Activated T-cell treated with anti-CD3 and anti-CD28 coated beads for 24 hours (primary cell): ENCODE measurements around the gene KCNQ4.

Source experiments
- DNase-seq: peaks from one replicate; pipeline ENCODE4 v3.0.0-alpha.2; 2020; ENCODE audit warnings: low read depth

Gene KCNQ4

DNA sequence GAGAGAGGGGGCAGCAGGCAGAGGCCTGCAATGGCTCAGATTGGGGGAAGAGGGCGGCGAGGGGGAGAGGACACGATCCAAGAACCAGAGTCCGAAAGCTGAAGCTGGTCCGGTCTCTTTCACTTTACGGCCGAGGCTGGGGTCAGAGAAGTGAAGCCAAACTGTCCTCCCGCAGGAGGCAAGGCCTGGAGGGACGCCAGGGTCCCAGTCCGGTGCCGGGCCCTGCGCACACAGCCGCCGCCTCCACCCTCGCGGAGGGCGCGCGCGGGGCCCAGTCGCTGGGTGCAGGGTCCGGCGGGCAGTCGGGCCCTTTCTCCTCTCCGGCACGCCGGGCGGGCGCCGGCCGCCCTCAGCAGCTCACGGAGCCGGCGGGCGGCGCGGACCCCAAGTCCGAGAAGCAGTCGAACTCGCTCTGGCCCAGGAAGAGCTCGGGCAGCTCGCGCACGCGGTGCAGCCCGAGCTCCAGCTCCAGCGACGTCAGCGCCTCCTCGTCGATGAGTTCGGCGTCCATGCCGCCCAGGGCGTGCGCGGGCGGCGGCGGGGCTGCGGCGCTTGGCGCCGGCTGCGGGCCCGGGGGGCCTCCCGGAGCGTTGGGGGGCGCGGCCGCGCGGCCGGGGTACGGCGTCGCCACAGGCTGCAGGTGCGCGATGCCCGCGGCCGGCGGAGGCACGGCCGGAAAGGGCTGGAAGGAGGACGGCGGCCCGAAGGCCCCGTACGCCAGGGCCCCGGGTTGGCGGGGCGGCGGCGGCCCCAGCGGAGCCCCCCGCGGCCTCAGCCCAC is 77.8 kb downstream of the KCNQ4 start:
- no peak for DNase-seq

DNA sequence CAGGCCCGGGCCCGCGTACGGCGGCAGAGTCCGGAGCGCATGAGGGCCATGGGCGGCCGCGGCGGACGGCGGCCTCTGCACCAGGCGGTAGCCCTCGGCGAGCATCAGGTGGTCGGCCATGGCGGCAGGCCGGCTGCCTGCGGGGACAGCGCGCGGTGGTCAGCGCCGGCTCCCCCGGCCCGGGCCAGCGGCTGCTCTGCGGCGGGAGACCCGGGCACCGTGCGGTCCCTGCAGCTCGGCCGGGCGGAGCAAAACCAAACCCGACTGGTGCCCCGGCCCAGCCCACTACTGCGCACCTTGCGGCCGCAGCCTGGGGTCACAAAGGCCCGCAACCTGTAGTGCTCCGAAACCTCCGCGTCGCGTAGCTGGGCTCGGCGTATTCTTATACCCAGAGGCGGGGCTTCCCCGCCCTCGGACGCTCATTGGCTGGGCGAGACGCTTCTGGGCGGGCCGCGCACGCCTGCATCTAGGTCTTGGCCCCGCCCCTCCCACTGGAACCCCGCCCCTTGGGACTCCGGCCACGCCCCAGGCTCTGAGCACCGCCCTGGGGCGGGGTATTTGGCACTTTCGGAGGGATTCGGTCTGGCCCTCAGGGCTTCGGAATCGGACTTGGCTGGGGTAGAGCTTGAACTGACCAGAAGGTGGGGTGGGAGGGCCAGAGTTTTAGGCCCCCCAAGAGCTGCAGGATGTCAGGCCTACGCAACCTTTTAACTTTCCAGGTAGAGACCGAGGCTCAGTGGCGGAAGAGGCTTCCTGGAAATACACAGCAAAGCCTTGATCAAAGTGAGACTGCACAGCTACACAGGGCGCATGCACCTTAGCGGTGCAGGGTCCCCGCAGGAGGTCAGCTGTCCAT is 78.6 kb downstream of the KCNQ4 start, which contains the start of gene CITED4:
Gene CITED4, minus strand, starts transcription at position 356 of the 856 bp plus-strand sequence. Its CDS starts 236 bp downstream, at position 120.
- peak; percentile 90 for DNase-seq

DNA sequence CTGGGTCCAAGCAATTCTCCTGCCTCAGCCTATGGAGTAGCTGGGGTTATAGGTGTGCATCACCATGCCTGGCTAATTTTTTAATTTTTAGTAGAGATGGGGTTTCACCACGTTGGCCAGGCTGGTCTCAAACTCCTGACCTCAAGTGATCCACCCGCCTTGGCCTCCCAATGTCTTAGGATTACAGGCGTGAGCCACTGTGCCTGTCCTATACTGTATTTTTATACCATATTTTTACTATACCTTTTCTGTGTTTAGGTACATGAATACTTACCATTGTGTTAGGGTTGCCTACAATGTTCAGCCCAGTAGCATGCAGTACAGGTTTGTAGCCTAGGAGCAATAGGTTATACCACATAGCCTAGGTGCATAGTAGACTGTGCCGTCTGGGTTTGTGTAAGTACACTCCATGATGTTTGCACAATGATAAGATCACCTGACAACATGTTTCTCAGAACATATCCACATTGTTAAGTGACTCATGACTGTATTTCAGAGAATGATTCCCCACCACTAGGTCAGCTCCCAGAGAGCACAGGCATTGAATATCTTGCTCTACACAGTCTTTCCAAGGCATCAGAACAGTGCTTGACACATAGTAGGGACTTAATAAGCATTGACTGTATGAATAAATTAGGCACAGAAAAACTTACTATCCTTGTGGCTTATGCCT is 84.6 kb downstream of the KCNQ4 start:
- no peak for DNase-seq

DNA sequence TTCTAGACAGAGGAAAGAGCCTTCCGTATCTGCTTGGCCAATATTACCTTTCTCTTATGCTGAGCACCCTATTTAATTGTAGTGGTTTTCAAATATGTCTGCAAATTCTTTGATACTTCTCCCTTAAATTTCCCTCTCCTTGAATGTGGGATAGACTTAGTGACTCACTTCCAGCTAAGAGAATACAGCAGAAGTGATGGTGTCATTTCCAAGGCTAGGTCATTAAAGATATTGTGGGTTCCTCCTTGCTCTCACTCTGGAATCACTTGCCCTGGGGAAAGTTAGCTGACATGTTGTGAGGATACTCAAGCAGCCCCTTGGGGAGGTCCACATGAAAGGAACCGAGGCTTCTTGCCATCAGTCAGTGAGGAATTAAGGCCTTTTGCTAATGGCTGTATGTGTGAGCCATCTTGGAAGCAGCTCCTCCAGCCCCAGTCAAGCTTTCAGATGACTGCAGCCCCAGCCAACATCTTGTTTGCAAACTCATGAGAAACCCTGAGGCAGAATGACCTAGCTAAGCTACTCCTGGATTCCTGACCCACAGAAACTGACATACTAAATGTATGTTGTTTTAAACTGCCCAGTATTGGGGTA is 86.6 kb downstream of the KCNQ4 start:
- no peak for DNase-seq

DNA sequence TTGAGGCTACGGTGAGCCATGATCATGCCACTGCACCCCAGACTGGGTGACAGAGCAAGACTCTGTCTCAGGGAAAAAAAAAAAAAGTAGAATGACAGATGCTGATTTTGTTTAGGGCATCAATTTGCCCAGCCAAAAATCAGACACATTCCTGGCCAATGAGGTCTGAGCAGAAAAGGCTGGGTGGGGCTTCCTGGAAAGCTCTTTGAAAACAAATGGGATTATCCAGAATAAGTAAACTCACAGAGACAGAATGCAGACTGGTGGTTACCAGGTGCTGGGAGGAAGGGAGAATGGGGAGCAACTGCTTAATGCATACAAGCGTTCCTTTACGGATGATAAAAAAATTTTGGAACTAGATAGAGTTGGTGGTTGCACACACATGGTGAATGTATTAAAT is 88.7 kb downstream of the KCNQ4 start:
- DNase-seq, result no peak

DNA sequence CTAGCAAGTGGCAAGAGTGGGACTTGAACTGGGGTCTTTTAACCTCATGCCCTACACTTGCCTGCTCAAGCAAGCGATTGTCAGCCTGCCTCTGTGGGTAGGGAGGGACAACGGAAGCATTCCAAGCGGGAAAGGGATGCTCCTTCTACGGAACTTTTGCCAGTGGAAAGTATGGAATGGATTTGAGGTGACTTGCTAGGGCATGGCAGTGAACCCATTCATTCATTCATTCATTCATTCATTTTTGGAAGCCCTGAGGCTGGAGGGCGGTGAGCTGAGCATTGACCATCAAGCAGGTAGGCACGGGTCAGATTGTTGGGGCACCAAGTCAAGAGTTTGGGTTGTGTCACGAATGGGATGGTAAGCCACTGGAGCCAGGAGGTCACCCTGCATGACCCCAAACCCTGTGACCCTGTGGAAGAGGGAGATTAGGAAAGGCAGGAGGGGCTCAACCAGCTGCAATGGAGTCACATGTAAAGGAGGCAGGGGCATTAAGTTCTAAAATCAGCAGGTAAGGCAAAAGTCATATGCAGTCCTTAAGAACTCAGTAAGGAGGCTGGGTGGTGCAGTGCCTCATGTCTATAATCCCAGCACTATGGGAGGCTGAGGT is 90.4 kb downstream of the KCNQ4 start:
- DNase-seq, result no peak

DNA sequence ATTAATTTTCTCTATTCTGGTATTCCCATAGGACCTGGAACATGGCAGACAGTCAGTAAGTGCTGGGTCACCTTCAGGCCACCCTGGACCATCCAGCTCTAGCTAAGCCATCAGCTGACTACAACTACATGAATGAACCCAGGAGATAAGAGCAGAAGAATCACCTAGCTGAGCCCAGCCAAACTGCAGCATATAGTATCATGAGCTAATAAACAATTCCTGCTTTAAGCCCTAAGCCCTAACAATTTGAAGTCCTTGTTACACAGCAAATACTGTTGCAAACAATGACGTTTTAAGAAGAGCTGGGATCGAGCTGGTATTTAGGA is 92.8 kb downstream of the KCNQ4 start:
- DNase-seq, result no peak

DNA sequence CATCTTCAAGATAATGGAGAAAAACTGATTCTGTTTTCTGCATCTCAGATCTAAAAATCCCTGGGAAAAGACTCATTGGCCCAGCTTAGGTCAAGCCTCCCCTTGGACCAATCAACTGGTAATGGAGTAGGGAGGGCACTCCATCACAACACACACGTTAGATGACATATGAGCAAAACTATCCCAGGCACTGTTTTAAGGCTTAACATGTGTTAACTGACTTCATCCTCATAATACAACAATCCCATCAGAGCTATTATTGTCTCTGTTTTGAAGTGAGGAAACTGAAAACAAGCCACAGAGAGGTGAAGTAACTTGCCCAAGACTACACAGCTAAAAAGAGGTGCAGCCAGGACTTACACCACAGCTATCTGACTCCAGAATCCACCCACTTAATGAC is 93.3 kb downstream of the KCNQ4 start:
- no peak for DNase-seq

DNA sequence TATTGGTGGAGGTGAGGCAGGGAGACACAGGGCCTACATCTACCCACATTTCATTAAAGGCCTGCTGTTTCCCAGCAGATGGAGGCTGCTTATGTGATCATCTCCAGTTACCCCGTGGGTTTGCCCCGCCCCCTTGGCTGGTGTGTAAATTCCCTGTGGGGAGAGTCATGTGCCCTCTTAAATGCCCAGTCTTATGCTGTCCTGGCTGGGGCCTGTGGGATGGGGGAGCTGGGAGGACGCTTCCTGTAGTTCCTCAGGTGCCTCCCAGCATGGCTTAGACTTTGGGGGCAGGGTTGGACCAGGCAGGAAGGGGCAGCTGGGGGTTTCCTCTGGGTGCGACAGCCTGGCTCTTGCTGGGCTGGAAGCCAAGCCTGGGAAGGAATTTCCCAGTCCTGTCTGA is 94.1 kb downstream of the KCNQ4 start:
- no peak for DNase-seq

DNA sequence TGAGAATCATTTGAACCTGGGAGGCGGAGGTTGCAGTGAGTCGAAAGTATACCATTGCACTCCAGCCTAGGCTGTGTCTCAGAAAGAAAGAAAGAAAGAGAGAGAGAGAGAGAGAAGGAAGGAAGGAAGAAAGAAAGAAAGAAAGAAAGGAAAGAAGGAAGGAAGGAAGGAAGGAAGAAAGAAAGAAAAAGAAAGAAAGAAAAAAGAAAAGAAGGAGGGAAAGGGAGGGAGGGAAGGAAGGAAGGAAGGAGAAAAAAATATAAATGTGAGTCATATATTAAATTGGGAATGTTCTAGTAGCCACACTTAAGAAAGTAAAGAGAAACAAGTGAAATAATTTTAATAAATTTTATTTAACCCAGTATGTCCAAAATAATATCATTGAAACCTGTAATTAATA is 95.3 kb downstream of the KCNQ4 start:
- no peak for DNase-seq

DNA sequence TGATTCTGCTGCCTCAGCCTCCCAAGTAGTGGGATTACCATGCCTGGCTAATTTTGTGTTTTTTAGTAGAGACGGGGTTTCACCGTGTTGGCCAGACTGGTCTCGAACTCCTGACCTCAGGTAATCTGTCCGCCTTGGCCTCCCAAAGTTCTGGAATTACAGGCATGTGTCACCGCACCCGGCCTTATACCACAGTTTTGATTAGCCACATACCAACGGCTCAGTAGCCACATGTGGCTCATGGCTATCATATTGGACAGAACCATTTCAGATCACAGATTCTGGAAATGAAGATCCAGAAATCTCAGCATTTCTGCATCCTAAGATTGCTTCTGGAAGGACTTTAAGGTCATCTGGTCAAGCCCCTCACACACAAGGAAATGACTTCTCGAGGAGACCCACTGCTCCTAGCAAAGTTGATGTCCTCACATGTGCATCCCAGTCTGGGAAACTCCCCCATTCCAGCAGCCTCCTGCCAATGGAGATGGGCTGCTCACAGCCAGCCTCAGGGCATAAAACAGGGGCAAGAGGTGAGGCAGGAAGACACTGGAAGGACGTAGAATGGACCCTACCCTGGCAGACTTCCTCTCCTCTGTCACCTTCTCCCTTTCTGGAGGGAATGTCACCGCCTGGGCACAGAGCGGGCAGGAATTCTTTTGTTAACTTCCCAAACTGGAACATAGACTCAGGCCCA is 96.0 kb downstream of the KCNQ4 start:
- no peak for DNase-seq

DNA sequence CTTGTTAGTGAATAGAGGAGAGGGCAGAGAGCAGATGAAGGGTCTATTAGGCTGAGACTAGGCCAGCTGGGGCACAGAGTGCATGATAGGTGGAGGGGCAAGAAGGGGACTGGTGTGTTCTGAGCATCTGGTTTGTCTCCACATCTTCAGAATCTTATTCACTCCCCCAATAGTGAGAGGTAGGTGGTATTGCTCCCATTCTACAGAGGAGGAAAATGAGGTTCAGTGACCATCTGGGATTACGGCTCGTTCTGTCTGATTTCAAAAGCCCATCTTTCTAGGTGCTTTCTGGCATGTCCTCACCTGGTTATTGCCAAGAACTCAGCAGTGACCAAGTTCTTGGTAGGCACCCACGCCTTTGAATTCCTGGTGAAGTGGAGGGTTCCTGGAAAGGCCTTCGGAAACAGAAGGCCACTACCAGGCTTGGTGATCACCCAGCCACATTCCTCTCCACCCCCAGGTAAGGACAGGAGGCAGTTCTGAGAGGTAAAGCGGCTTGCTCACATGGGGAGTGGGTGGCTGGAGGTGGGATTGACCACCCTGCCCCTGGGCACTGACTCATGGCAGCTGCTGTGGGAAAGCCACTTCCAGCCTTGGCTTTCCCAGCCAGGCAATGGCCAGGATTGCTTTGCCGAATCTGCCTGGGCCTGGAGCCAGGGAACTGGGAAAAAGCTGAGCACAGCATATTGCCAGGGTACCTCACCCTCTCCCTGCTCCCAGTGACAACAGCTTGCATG is 97.4 kb downstream of the KCNQ4 start:
- no peak for DNase-seq

DNA sequence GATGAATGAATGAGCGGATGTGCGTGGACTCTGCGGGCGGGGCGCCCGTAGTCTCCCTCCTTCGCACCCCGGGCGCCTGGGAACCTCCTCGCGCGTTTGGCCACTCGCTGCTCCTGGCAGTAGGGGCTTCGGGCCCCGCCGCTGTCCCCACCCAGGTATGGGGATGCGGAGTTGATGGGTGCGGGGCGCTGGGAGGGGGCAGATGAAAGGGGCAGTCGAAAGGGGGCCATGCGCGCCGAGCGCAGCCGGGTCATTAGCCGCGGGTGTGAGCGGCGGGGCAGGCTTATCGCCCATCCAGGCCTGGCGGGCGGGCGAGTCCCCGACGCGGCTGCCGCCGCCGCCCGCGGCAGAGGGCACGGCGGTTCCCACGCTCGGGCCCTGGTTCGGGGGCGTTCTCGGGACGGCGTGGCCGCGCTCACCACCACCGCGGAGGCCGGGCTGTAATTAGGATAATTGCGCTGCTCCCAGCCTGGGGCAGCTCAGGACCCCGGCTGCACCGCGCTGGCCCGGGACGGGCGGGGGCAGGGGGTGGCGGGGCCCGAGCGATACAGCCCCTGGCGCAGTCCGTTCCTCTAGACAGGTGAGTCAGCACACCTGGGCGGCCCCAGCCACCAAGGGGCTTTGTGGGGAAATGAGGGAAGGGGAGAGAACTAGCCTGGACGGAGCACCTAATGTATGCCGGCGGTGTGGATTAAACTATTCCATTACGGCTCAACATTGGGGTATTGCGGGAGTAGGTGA is 100.6 kb downstream of the KCNQ4 start:
- DNase-seq, result no peak

DNA sequence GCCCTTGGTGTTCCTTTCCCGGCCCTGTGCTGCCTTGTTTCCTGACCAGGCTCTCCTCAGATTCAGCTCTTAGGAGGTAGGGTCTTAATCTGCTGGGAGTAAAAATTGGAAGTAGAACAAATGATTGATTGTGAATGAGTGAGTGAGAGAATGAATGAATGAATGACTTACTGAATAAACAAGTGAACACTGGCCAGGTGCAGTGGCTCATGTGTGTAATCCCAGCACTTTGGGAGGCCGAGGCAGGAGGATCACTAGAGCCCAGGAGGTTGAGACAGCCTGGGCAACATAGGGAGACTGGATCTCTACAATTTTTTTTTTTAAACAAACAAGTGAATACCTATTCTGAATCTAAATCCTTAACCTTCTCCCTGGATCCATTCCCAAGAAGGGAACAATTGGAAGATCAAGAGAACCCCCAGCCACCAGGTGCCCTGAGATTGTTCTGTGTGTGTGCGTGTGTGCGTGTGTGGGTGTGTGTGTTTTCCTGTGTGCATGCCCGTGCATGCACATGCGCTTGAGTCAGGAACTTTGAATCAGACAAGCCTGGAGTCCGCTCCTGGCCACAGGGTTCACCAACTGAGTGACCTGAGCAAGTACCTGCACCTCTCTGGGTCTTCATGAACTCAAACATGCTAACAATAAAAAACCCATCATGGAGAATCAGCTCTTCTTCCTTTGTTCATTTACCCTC is 102.9 kb downstream of the KCNQ4 start:
- no peak for DNase-seq

DNA sequence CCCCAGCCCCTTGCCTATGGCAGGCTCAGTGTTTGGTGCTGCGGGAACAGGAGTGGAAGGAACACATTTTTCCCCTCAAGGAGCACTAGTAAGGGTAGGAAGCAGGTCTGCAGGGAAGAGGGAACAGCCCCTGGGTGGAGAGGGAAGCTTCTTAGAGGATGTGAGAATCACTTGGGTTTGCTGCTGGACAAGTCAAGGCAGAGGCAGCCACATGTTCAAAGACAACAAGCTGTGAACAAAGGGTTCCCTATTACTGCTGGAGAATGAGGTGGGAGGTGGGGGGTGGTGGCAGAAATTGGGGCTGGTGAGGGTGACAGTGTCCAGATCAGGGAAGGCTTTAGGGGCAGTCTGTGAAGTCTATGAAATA is 103.4 kb downstream of the KCNQ4 start:
- DNase-seq, result no peak

DNA sequence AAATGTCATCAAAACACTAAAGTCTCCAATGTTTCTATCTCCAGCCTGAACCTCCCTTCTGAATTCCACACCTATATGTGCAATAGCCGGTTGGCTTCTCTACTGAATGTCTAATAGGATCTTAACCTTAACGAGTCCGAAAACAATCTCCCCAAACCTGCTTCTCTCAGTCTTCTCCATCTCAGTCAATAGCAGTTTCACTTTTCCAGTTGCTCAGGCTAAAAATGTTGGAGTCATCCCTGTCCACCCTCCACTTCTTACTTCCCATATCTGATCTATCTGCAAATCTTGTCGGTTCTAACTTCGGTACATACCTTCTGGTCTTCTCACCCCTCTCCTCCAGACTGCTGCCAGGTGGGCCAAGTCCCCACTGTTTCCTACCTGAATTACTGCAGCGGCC is 104.1 kb downstream of the KCNQ4 start:
- no peak for DNase-seq
